Kidney glomerular epithelial cell (primary cell): ENCODE measurements around the gene DTD1.

Source experiments
- DNase-seq: peaks from one replicate; lab custom pipeline; 2025; lab: John Stamatoyannopoulos, UW

DTD1 gene

GRCh38 chr20:18795366-18795765 lies 207.5 kb downstream of the DTD1 start:
- no peak for DNase-seq

GRCh38 chr20:18796282-18796833 lies 208.5 kb downstream of the DTD1 start:
- DNase-seq, result no peak

- no peak for DNase-seq
Observed at GRCh38 chr20:18801516-18801915, 213.7 kb downstream of the DTD1 start.

- no peak for DNase-seq
Observed at GRCh38 chr20:18802012-18802634, 214.3 kb downstream of the DTD1 start.

- no peak for DNase-seq
Observed at GRCh38 chr20:18805881-18806280, 218.0 kb downstream of the DTD1 start.

GRCh38 chr20:18808712-18809111 lies 220.9 kb downstream of the DTD1 start:
- DNase-seq, result no peak

GRCh38 chr20:18811186-18811585 lies 223.3 kb downstream of the DTD1 start:
- no peak for DNase-seq

GRCh38 chr20:18811904-18812303 lies 224.1 kb downstream of the DTD1 start:
- DNase-seq, result no peak

GRCh38 chr20:18813483-18813882 lies 225.6 kb downstream of the DTD1 start, which contains the start of gene SCP2D1:
TSS of gene SCP2D1 (plus strand) at chr20:18813783. CDS start at chr20:18813816, 33 bp downstream.
- no peak for DNase-seq

GRCh38 chr20:18815194-18815942 lies 227.5 kb downstream of the DTD1 start:
- no peak for DNase-seq
